K562 (cell line): Measurements from ENCODE around the gene HOXB7. TPM values are rescaled to one million over a fixed set of nuclear protein-coding genes. Genes with fewer than 3 reads are reported as not detected.

ENCODE experiments used
- ATAC-seq: fragments of 200-7000 bp; cut with Tn5 transposase; 3 replicates; pipeline ENCODE4 v1.9.1; 2020; ENCODE audit warnings: moderate library complexity
- BruUV-seq: library from RNA; stranded (reverse); fragments of 400-500 nt; replicated peaks from 2 replicates; lab custom pipeline; 2021; lab: Mats Ljungman, UMichigan
- CTCF ChIA-PET: fragments of 300-600 bp; formaldehyde crosslinking; extraction: SDS; loops from one replicate; lab custom pipeline; 2021; ENCODE audit warnings: low intra/inter-chr PET ratio; lab: Yijun Ruan, JAX
- POLR2A ChIA-PET: fragments of 300-600, 350-650 bp; sonication (Branson Sonifier 250); formaldehyde crosslinking; extraction: SDS; loops from one replicate; lab custom pipeline; 2021; ENCODE audit warnings: antibody characterized with exemption, inconsistent platforms; lab: Yijun Ruan, JAX
- DNase-seq, 4 experiments: peaks; one replicate each; pipeline versions ENCODE4 v3.0.0 to v3.0.0-alpha.2; 2011 to 2018; ENCODE audit warnings: low spot score in 3 of 4, mixed read lengths in 3 of 4; ENCODE audit errors: extremely low read depth in 1 of 4
- FAIRE-seq: peaks from 2 replicates; lab custom pipeline; 2011; peaks lifted over from hg19 to GRCh38; lab: Jason Lieb, UNC
- H2AFZ ChIP-seq: 2 replicates; pipeline ENCODE4 v1.6.0; 2011; ENCODE audit warnings: low read depth, low read length, control low read depth, inconsistent platforms
- H3K27ac ChIP-seq: fragments of 200-600 bp; 3 replicates; pipeline ENCODE4 v1.8.0; 2011; ENCODE audit warnings: low read depth, mild to moderate bottlenecking, control low read depth, inconsistent platforms, low read length, moderate library complexity, mixed read lengths; ENCODE audit errors: extremely low read depth
- H3K27me3 ChIP-seq, 2 experiments: fragments of 300-600 bp in 1 of 2; 2 replicates in 1 of 2; 3 replicates in 1 of 2; pipeline versions ENCODE4 v1.6.0 to v1.8.0; 2011; ENCODE audit warnings: inconsistent platforms in 2 of 2, low read length in 2 of 2, mild to moderate bottlenecking in 1 of 2, mixed read lengths in 1 of 2, moderate library complexity in 1 of 2; ENCODE audit not compliant: control insufficient read depth in 2 of 2, insufficient read depth in 2 of 2
- H3K36me3 ChIP-seq: fragments of 300-600 bp; 3 replicates; pipeline ENCODE4 v1.8.0; 2011; ENCODE audit warnings: mild to moderate bottlenecking, low read length, inconsistent platforms; ENCODE audit not compliant: control insufficient read depth, insufficient read depth
- H3K4me1 ChIP-seq, 2 experiments: fragments of 200-600 bp in 1 of 2; replicated peaks in 1 of 2; 2 replicates in 1 of 2; 3 replicates in 1 of 2; pipeline versions ENCODE4 v1.5.1 to v1.8.0; 2011; ENCODE audit warnings: inconsistent platforms in 2 of 2, low read length in 2 of 2, mild to moderate bottlenecking in 1 of 2, mixed read lengths in 1 of 2, moderate library complexity in 1 of 2; ENCODE audit not compliant: control insufficient read depth in 2 of 2, insufficient read depth in 2 of 2
- H3K4me2 ChIP-seq: 2 replicates; pipeline ENCODE4 v1.6.1; 2011; ENCODE audit warnings: low read length, control low read depth, inconsistent platforms, mixed read lengths; ENCODE audit not compliant: insufficient read depth
- H3K4me3 ChIP-seq: fragments of 200-600 bp; sonication (generic), shearing (Covaris generic); 2 replicates; pipeline ENCODE4 v1.5.1; 2016; ENCODE audit warnings: control low read depth, inconsistent platforms
- H3K79me2 ChIP-seq: fragments of 200-600 bp; 3 replicates; pipeline ENCODE4 v1.8.0; 2011; ENCODE audit warnings: low read length, inconsistent platforms; ENCODE audit not compliant: control insufficient read depth, insufficient read depth
- H3K9ac ChIP-seq, 2 experiments: 2 replicates each; pipeline versions ENCODE4 v1.6.0 to v1.6.1; 2011; ENCODE audit warnings: low read depth in 2 of 2, low read length in 2 of 2, control low read depth in 1 of 2, inconsistent platforms in 1 of 2, mild to moderate bottlenecking in 1 of 2, mixed read lengths in 1 of 2; ENCODE audit not compliant: insufficient read depth in 1 of 2
- H3K9me1 ChIP-seq: one replicate; pipeline ENCODE4 v1.6.0; 2011; ENCODE audit warnings: inconsistent platforms, mild to moderate bottlenecking, low read length, moderate library complexity; ENCODE audit not compliant: control insufficient read depth, insufficient read depth
- H3K9me3 ChIP-seq: replicated peaks from 2 replicates; pipeline ENCODE4 v1.5.1; 2011; ENCODE audit warnings: low read depth, low read length, inconsistent platforms; ENCODE audit not compliant: control insufficient read depth, insufficient read depth
- H4K20me1 ChIP-seq: replicated peaks from 2 replicates; pipeline ENCODE4 v1.6.1; 2011; ENCODE audit warnings: low read length, inconsistent platforms, mixed read lengths; ENCODE audit not compliant: control insufficient read depth, insufficient read depth
- ELF2 ChIP-seq: fragments of 250-450 bp; sonication (Bioruptor Pico); IDR thresholded peaks from 2 replicates; pipeline ENCODE4 v1.5.0; 2021; ENCODE audit warnings: mild to moderate bottlenecking
- HNRNPLL ChIP-seq: fragments of 200-400 bp; formaldehyde crosslinking; IDR thresholded peaks from 2 replicates; pipeline ENCODE4 v1.6.1; 2017; ENCODE audit warnings: low read length, low read depth, mild to moderate bottlenecking; ENCODE audit not compliant: poor library complexity, severe bottlenecking
- MYC ChIP-seq, 2 experiments: fragments of 250-450 bp in 1 of 2; sonication (Bioruptor Pico) in 1 of 2; IDR thresholded peaks; 2 replicates each; pipeline versions ENCODE4 v1.5.1 to v1.6.1; 2012 to 2021; ENCODE audit warnings: low read depth in 2 of 2, borderline replicate concordance in 1 of 2, improper control_type of control experiment in 1 of 2, low read length in 1 of 2, mild to moderate bottlenecking in 1 of 2, moderate library complexity in 1 of 2
- SMAD4 ChIP-seq: fragments of 250-450 bp; sonication (Bioruptor Pico); conservative IDR thresholded peaks from 2 replicates; pipeline ENCODE4 v1.8.0; 2021; ENCODE audit warnings: inconsistent platforms, mild to moderate bottlenecking, moderate library complexity
- SREBF2 ChIP-seq: sonication (generic); formaldehyde crosslinking; IDR thresholded peaks from 2 replicates; pipeline ENCODE4 v1.4.0; 2020; ENCODE audit warnings: mild to moderate bottlenecking, missing genetic modification reagents
- TFAM ChIP-seq: fragments of 250-450 bp; sonication (Bioruptor Pico); conservative IDR thresholded peaks from 2 replicates; pipeline ENCODE4 v1.5.0; 2021; ENCODE audit warnings: mild to moderate bottlenecking, moderate library complexity
- U2AF1 ChIP-seq: fragments of 200-400 bp; formaldehyde crosslinking; optimal IDR thresholded peaks from 2 replicates; pipeline ENCODE3; 2017; ENCODE audit warnings: mild to moderate bottlenecking, low read depth, low read length, moderate library complexity
- ZBED1 ChIP-seq: IDR thresholded peaks from 2 replicates; pipeline ENCODE4 v1.6.1; 2014
- ZNF354B ChIP-seq: fragments of 250-450 bp; sonication (Bioruptor Pico); IDR thresholded peaks from 2 replicates; pipeline ENCODE4 v1.4.0; 2020
- WGBS: fragments of 100-300 bp; shearing (Covaris generic); methylation state at CpG from one replicate; pipeline ENCODE4 v1.1.6; 2016; ENCODE audit warnings: low coverage, mixed read lengths; ENCODE audit not compliant: insufficient coverage; ENCODE audit errors: missing lambda C conversion rate; 5-methylcytosine and 5-hydroxymethylcytosine counted together
- in situ Hi-C: fragments of 300-500 bp; cut with MboI; formaldehyde crosslinking; loops from 4 replicates; pipeline ENCODE4 v1.15.0; 2018; ENCODE audit warnings: inconsistent platforms, mixed read lengths
- intact Hi-C: fragments of 100-400 bp; cut with micrococcal nuclease; formaldehyde crosslinking; loops from 2 replicates; pipeline ENCODE4 v1.14.2; 2022
- polyA plus RNA-seq, 8 experiments: library from polyadenylated mRNA; depleted of rRNA in 4 of 8; stranded (reverse) in 5 of 8; unstranded in 3 of 8; fragments of >200 nt; fragmentation: Nextera tagmentation in 2 of 8; fragmentation: Illumina TruSeq in 1 of 8; extraction: Ambion mirVana in 2 of 8; extraction: Trizol in 1 of 8; gene quantifications; 2 replicates each; pipeline versions ENCODE4 v1.2.1 to v1.2.3, GENCODE V29; 2011 to 2014; ENCODE audit warnings: inconsistent platforms in 1 of 8, missing spikeins in 1 of 8
- total RNA-seq, 7 experiments: library from RNA; depleted of rRNA in 6 of 7; stranded (reverse); fragments of >200 nt in 6 of 7; fragmentation: Illumina TruSeq in 2 of 7; extraction: Trizol in 2 of 7; gene quantifications; 2 replicates each; pipeline versions ENCODE4 v1.2.1 to v1.2.3, GENCODE V29; 2011 to 2021; ENCODE audit warnings: low replicate concordance in 1 of 7

Gene HOXB7
- total and polyA plus RNA-seq, 9 of the 15 experiments (the other 6 are each of a cell fraction or from before 2014, with no cell fraction given): 5.5 to 16.7 (median 8.3) TPM

DNA sequence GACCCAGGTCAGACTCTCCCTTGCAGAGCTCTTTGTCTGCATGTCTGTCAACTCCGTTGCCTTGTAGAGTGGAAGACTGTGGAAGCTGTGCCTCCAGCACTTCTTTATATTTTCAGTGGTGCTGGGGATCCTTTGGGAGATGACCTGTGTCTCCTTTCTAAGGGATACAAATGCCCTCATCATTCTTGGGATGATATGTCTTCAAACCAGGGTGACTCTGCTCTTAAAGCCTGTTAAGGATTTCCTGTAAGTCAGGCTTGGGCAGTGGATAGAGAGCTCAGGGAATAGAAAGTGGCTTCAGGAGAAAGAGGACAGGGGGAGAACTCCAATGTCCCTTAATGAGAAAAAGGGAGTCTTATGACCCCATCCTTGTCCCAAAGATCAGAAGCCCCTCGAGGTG is 22.3 kb downstream of the HOXB7 start (continued):
- no peak for TF ChIP-seq ELF2
- TF ChIP-seq SREBF2 (CRISPR knock-in tag): no peak
- TF ChIP-seq TFAM (CRISPR knock-in tag): no peak
- no peak for TF ChIP-seq HNRNPLL
- TF ChIP-seq ZBED1: no peak
- no peak for TF ChIP-seq SMAD4
- no peak for TF ChIP-seq U2AF1

DNA sequence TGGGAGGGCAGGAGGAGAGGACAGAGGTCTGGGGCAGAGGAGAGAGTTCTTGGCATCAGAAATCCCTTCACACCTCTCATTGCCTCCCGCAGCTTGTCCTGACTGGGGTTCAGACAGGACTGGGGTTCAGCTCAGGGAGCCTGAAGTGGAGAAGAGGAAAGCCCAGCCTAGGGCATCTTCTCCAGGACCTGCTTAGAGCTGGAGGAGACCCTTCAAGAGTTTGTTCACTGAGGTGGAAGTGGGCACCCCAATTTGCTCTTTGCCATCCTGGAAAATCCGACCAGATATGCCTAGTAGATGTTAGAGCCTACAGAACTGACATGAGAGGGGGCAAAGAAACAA is 22.8 kb downstream of the HOXB7 start:
- no peak overlapping the region for H2AFZ ChIP-seq
- no peak overlapping the region for H3K4me2 ChIP-seq
- H4K20me1 ChIP-seq: no peaks in the 10 kb centered on the region
- no peak for TF ChIP-seq ZNF354B (CRISPR knock-in tag)
- no peak for TF ChIP-seq MYC (IDR thresholded peaks at IDR 0.05; ENCODE audit: low read depth, low read length)
- TF ChIP-seq MYC (CRISPR knock-in tag; IDR thresholded peaks at IDR 0.05; ENCODE audit: borderline replicate concordance, low read depth): 0 out of 2 replicates have a peak, but pooled peaks have one; percentile 17
- FAIRE-seq: no peak
- peaks cover 16% of the 10 kb centered on the region for H3K79me2 ChIP-seq
- no peak overlapping the region for H3K27ac ChIP-seq
- H3K4me1 ChIP-seq: peaks cover 21 to 25% of the 10 kb centered on the region in 2 experiments
- no peaks in the 10 kb centered on the region for H3K27me3 ChIP-seq
- POLR2A ChIA-PET: interaction anchor here (0.5 to 2.0 kb wide), 10 partner anchors 8 to 236 kb away, joined by 3 to 6 read pairs (median 3); partner anchors contain the start of gene HOXB6
- no peak overlapping the region for H3K4me3 ChIP-seq
- no peak for ATAC-seq
- DNase-seq: no peak
- no peaks in the 10 kb centered on the region for H3K9me1 ChIP-seq
- CTCF ChIA-PET: no interaction called here
- H3K9ac ChIP-seq: no peak overlapping the region
- in situ Hi-C loops: no loop called here
- H3K36me3 ChIP-seq: no peaks in the 10 kb centered on the region
- no peaks in the 10 kb centered on the region for H3K9me3 ChIP-seq
- WGBS: 48% methylated on average over 2 of the region's 2 CpGs
- BruUV-seq: no TSS peak
- intact Hi-C loops: no loop called here
